HepG2 (cell line): Measurements from ENCODE around the gene DNTTIP2. TPM values are rescaled to one million over a fixed set of nuclear protein-coding genes. Genes with fewer than 3 reads are reported as not detected.

Experiments
- ATAC-seq: fragments of 200-7000 bp; cut with Tn5 transposase; 3 replicates; pipeline ENCODE4 v1.9.1; 2020; ENCODE audit warnings: mild to moderate bottlenecking, moderate library complexity
- BruUV-seq: library from RNA; stranded (reverse); fragments of 400-500 nt; replicated peaks from 2 replicates; lab custom pipeline; 2021; lab: Mats Ljungman, UMichigan
- CTCF ChIA-PET: fragments of 300-600 bp; formaldehyde crosslinking; extraction: SDS; loops from one replicate; lab custom pipeline; 2021; ENCODE audit warnings: low total read pairs, inconsistent platforms, low intra/inter-chr PET ratio; lab: Yijun Ruan, JAX
- POLR2A ChIA-PET: fragments of 350-600 bp; sonication (Branson Sonifier 250); formaldehyde crosslinking; loops from one replicate; lab custom pipeline; 2020; ENCODE audit warnings: antibody characterized with exemption, inconsistent platforms; lab: Yijun Ruan, JAX
- DNase-seq: peaks from one replicate; pipeline ENCODE4 v3.0.0-alpha.2; 2015; ENCODE audit warnings: low spot score
- FAIRE-seq: peaks from 3 replicates; lab custom pipeline; 2011; peaks lifted over from hg19 to GRCh38; lab: Jason Lieb, UNC
- H2AFZ ChIP-seq: one replicate; pipeline ENCODE4 v1.6.1; 2011; ENCODE audit warnings: low read length, inconsistent platforms
- H3K27ac ChIP-seq: fragments of 300-600 bp; 3 replicates; pipeline ENCODE4 v1.8.0; 2011; ENCODE audit warnings: mixed run types, mild to moderate bottlenecking, mixed read lengths, low read length, inconsistent platforms; ENCODE audit not compliant: insufficient read depth; ENCODE audit errors: extremely low read length
- H3K27me3 ChIP-seq, 2 experiments: fragments of 200-600 bp in 1 of 2; 2 replicates in 1 of 2; 3 replicates in 1 of 2; pipeline versions ENCODE4 v1.6.0 to v1.8.0; 2011; ENCODE audit warnings: low read length in 2 of 2, mild to moderate bottlenecking in 2 of 2, moderate library complexity in 2 of 2, inconsistent platforms in 1 of 2; ENCODE audit not compliant: insufficient read depth in 2 of 2, control insufficient read depth in 1 of 2
- H3K36me3 ChIP-seq, 2 experiments: fragments of 200-600 bp in 1 of 2; replicated peaks in 1 of 2; 2 replicates in 1 of 2; 3 replicates in 1 of 2; pipeline versions ENCODE4 v1.5.1 to v1.8.0; 2011; ENCODE audit warnings: low read length in 2 of 2, inconsistent platforms in 1 of 2; ENCODE audit not compliant: insufficient read depth in 2 of 2, control insufficient read depth in 1 of 2
- H3K4me1 ChIP-seq: 2 replicates; pipeline ENCODE4 v1.5.1; 2012; ENCODE audit warnings: low read length, inconsistent platforms; ENCODE audit not compliant: insufficient read depth
- H3K4me2 ChIP-seq: 2 replicates; pipeline ENCODE4 v1.6.0; 2011; ENCODE audit warnings: low read depth, low read length, inconsistent platforms
- H3K4me3 ChIP-seq, 3 experiments: fragments of 200-600 bp in 1 of 3; sonication (generic), shearing (Covaris generic) in 1 of 3; replicated peaks in 1 of 3; 2 replicates each; pipeline ENCODE4 v1.5.1; 2011 to 2016; ENCODE audit warnings: low read length in 3 of 3, inconsistent platforms in 2 of 3, low read depth in 2 of 3, mild to moderate bottlenecking in 2 of 3, control low read depth in 1 of 3, mixed read lengths in 1 of 3; ENCODE audit not compliant: insufficient read depth in 1 of 3
- H3K79me2 ChIP-seq: one replicate; pipeline ENCODE4 v1.6.1; 2011; ENCODE audit warnings: low read length, inconsistent platforms; ENCODE audit not compliant: insufficient read depth
- H3K9ac ChIP-seq: 2 replicates; pipeline ENCODE4 v1.6.0; 2011; ENCODE audit warnings: mild to moderate bottlenecking, low read depth, low read length, inconsistent platforms; ENCODE audit not compliant: insufficient read depth
- H3K9me3 ChIP-seq: 2 replicates; pipeline ENCODE4 v1.5.1; 2012; ENCODE audit warnings: mild to moderate bottlenecking, low read length
- H4K20me1 ChIP-seq: 2 replicates; pipeline ENCODE4 v1.6.0; 2011; ENCODE audit warnings: inconsistent platforms, mild to moderate bottlenecking, low read length, moderate library complexity; ENCODE audit not compliant: insufficient read depth
- KDM1A ChIP-seq: IDR thresholded peaks from 2 replicates; pipeline ENCODE4 v1.6.1; 2016; ENCODE audit warnings: missing compliant biosample characterization
- PHF21A ChIP-seq: sonication (generic); formaldehyde crosslinking; IDR thresholded peaks from 2 replicates; pipeline ENCODE4 v1.5.0; 2020; ENCODE audit warnings: mild to moderate bottlenecking, missing genetic modification reagents
- SIX1 ChIP-seq: sonication (generic); formaldehyde crosslinking; IDR thresholded peaks from 2 replicates; pipeline ENCODE4 v1.4.0; 2020; ENCODE audit warnings: missing genetic modification reagents, borderline replicate concordance
- WGBS: methylation state at CpG from one replicate; pipeline ENCODE4 v1.1.6; 2017; ENCODE audit warnings: low lambda C conversion rate; 5-methylcytosine and 5-hydroxymethylcytosine counted together
- in situ Hi-C: cut with HindIII; loops from 2 replicates; pipeline ENCODE4 v1.10.0; 2017; ENCODE audit warnings: low pct_unique_long_range_greater_than_20kb; ENCODE audit not compliant: extremely low pct_ligation_motif_present
- intact Hi-C: fragments of 100-400 bp; cut with micrococcal nuclease; formaldehyde crosslinking; loops from one replicate; pipeline ENCODE4 v1.10.0; 2022; ENCODE audit not compliant: unreplicated experiment
- polyA plus RNA-seq, 8 experiments: library from polyadenylated mRNA; depleted of rRNA in 3 of 8; stranded (reverse) in 7 of 8; unstranded in 1 of 8; fragments of >200 nt; fragmentation: Illumina TruSeq in 4 of 8; extraction: Trizol in 4 of 8; gene quantifications; 2 replicates each; pipeline versions ENCODE4 v1.2.1 to v1.2.3, GENCODE V29; 2011 to 2016; ENCODE audit warnings: low read depth in 4 of 8, missing spikeins in 1 of 8, mixed read lengths in 1 of 8; ENCODE audit not compliant: insufficient read depth in 1 of 8
- total RNA-seq, 5 experiments: library from RNA; depleted of rRNA; stranded (reverse); fragments of >200 nt; fragmentation: Illumina TruSeq; extraction: Trizol; gene quantifications; 2 replicates each; pipeline ENCODE4 v1.2.3, GENCODE V29; 2016; ENCODE audit warnings: low read depth in 1 of 5
- TF ChIP-seq, protein P1 (sequence below): sonication (generic); formaldehyde crosslinking; IDR thresholded peaks from 2 replicates; pipeline ENCODE4 v1.4.0; 2020; ENCODE audit warnings: missing genetic modification reagents, mild to moderate bottlenecking, borderline replicate concordance
- TF ChIP-seq, protein P2 (sequence below): sonication (generic); formaldehyde crosslinking; IDR thresholded peaks from 2 replicates; pipeline ENCODE4 v1.5.1; 2020; ENCODE audit warnings: mild to moderate bottlenecking, missing genetic modification reagents, moderate library complexity
- TF ChIP-seq, protein P3 (sequence below): sonication (generic); formaldehyde crosslinking; IDR thresholded peaks from 2 replicates; pipeline ENCODE4 v1.9.0; 2021; ENCODE audit warnings: missing genetic modification reagents, borderline replicate concordance

DNTTIP2 gene
- total and polyA plus RNA-seq, 2 of the 13 experiments (the other 11 are each of a cell fraction or from before 2014, with no cell fraction given) = 11.4 to 63.3 TPM

DNA sequence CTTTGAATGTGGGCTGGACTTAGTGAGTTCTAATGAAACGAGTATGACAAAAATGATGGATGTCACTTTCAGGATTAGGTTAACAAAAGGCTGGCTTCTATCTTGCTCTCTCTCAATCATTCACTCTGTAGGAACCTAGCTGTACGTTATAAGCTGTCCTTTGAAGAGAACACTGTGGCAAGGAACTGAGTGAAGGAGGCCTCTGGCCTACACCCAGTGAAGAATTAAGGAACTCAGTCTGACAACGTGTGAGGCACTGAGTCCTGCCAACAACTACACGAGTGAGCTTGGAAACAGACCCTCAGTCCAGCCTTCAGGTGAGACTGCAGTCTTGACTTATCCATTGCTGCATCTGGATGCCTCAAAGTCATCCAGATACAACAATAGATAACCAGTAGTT is 3.3 kb upstream of the DNTTIP2 start:
- WGBS = 89% methylated on average over 4 of the region's 4 CpGs
- in situ Hi-C loops = no loop called here
- no peak for FAIRE-seq

More for the DNA sequence above, 3.3 kb upstream of the DNTTIP2 start:
- ChIA-PET POLR2A (no interaction called here), CTCF (no interaction called here)
- Histone ChIP-seq H3K4me3 (no peak overlapping the region), H3K9me3 (no peaks in the 10 kb centered on the region), H3K36me3 (peaks cover 3% of the 10 kb centered on the region in 2 experiments; a peak in 2 of 5 replicates), H3K27ac (no peak overlapping the region), H2AFZ (no peak overlapping the region), H3K79me2 (peaks cover 17% of the 10 kb centered on the region), H3K4me1 (peaks cover 15% of the 10 kb centered on the region)
- DNase-seq (no peak), ATAC-seq (no peak)
- BruUV-seq = no TSS peak
- TF ChIP-seq, protein P1, sequence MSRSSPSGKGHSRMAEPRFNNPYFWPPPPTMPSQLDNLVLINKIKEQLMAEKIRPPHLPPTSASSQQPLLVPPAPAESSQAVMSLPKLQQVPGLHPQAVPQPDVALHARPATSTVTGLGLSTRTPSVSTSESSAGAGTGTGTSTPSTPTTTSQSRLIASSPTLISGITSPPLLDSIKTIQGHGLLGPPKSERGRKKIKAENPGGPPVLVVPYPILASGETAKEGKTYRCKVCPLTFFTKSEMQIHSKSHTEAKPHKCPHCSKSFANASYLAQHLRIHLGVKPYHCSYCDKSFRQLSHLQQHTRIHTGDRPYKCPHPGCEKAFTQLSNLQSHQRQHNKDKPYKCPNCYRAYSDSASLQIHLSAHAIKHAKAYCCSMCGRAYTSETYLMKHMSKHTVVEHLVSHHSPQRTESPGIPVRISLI (CRISPR knock-in tag) = no peak
- TF ChIP-seq, protein P2, sequence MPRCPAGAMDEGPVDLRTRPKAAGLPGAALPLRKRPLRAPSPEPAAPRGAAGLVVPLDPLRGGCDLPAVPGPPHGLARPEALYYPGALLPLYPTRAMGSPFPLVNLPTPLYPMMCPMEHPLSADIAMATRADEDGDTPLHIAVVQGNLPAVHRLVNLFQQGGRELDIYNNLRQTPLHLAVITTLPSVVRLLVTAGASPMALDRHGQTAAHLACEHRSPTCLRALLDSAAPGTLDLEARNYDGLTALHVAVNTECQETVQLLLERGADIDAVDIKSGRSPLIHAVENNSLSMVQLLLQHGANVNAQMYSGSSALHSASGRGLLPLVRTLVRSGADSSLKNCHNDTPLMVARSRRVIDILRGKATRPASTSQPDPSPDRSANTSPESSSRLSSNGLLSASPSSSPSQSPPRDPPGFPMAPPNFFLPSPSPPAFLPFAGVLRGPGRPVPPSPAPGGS (CRISPR knock-in tag) = no peak
- no peak for TF ChIP-seq PHF21A
- TF ChIP-seq, protein P3, sequence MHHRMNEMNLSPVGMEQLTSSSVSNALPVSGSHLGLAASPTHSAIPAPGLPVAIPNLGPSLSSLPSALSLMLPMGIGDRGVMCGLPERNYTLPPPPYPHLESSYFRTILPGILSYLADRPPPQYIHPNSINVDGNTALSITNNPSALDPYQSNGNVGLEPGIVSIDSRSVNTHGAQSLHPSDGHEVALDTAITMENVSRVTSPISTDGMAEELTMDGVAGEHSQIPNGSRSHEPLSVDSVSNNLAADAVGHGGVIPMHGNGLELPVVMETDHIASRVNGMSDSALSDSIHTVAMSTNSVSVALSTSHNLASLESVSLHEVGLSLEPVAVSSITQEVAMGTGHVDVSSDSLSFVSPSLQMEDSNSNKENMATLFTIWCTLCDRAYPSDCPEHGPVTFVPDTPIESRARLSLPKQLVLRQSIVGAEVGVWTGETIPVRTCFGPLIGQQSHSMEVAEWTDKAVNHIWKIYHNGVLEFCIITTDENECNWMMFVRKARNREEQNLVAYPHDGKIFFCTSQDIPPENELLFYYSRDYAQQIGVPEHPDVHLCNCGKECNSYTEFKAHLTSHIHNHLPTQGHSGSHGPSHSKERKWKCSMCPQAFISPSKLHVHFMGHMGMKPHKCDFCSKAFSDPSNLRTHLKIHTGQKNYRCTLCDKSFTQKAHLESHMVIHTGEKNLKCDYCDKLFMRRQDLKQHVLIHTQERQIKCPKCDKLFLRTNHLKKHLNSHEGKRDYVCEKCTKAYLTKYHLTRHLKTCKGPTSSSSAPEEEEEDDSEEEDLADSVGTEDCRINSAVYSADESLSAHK (CRISPR knock-in tag) = no peak
- no peak for TF ChIP-seq SIX1 (CRISPR knock-in tag)
- no peak for TF ChIP-seq KDM1A (CRISPR knock-in tag)
- TF ChIP-seq, all 625 proteins: peak for 0
- H3K9ac ChIP-seq = no peak overlapping the region
- H3K27me3 ChIP-seq = no peaks in the 10 kb centered on the region; a peak in 1 of 5 replicates
- intact Hi-C loops = no loop called here
- H4K20me1 ChIP-seq = no peaks in the 10 kb centered on the region
- no peak overlapping the region for H3K4me2 ChIP-seq
